ENCODE results near the gene WDR83.
"Not testable (repeated sequence)": the region's sequence is repeated elsewhere in the genome, so short reads cannot be mapped to it uniquely, and the experiment has no call there.

WDR83 gene, protein sequence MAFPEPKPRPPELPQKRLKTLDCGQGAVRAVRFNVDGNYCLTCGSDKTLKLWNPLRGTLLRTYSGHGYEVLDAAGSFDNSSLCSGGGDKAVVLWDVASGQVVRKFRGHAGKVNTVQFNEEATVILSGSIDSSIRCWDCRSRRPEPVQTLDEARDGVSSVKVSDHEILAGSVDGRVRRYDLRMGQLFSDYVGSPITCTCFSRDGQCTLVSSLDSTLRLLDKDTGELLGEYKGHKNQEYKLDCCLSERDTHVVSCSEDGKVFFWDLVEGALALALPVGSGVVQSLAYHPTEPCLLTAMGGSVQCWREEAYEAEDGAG

GRCh38 chr19:12666265-12667048 lies at the start of gene WDR83, which contains the start of gene MAN2B1:
TSS of gene WDR83 (plus strand) at chr19:12666807. CDS start at chr19:12669791, 2,984 bp downstream.
TSS of gene MAN2B1 (minus strand) at chr19:12666742. CDS start at chr19:12666701, 41 bp downstream.
- H3K9me3 Mint-ChIP-seq = no peaks in the 10 kb centered on the region
- TF ChIP-seq CTCF (IDR thresholded peaks at IDR 0.05; ENCODE audit: unreplicated experiment in 3 of 3) = no peak
- H3K4me1 Mint-ChIP-seq = peaks cover 30% of the 10 kb centered on the region
- no peaks in the 10 kb centered on the region for H3K27me3 Mint-ChIP-seq (ENCODE audit: low read depth)
- H3K4me3 Mint-ChIP-seq = peak within 1 kb of the TSS; percentile 97 to 99 (median 98)
- H3K27ac Mint-ChIP-seq = peak within 1 kb of the TSS; percentile 44 to 88 (median 78)
- peaks cover 9% of the 10 kb centered on the region for H3K36me3 Mint-ChIP-seq (ENCODE audit: low read depth)

DNA sequence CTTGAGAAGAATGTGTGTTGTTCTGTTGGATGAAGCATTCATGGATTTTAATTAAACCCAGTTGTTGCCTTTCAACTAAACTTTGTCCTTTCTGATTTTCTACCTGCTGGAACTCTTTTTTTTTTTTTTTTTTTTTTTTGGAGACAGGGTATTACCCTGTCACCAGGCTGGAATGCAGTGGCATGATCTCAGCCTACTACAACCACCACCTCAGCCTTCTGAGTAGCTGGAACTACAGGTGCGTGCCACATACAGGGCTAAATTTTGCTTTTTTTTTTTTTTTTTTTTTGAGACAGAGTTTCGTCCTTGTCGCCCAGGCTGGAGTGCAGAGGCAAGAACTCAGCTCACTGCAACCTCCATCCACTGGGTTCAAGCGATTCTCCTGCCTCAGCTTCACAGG lies 49.0 kb upstream of the WDR83 start:
- Mint-ChIP-seq H3K27ac (no peak overlapping the region), H3K36me3 (ENCODE audit: low read depth) (peaks cover 81% of the 10 kb centered on the region), H3K9me3 (peaks cover 27% of the 10 kb centered on the region), H3K4me1 (no peaks in the 10 kb centered on the region), H3K27me3 (ENCODE audit: low read depth) (no peaks in the 10 kb centered on the region), H3K4me3 (no peak overlapping the region)
- no peak for TF ChIP-seq CTCF (IDR thresholded peaks at IDR 0.05; ENCODE audit: unreplicated experiment in 3 of 3)

GRCh38 chr19:12621253-12622024 lies 45.2 kb upstream of the WDR83 start:
- Mint-ChIP-seq H3K9me3 (peaks cover 35% of the 10 kb centered on the region), H3K36me3 (ENCODE audit: low read depth) (peaks cover 88% of the 10 kb centered on the region)
- H3K4me3 Mint-ChIP-seq; H3K27ac Mint-ChIP-seq; H3K27me3 Mint-ChIP-seq (ENCODE audit: low read depth); H3K4me1 Mint-ChIP-seq: not testable (repeated sequence)

DNA sequence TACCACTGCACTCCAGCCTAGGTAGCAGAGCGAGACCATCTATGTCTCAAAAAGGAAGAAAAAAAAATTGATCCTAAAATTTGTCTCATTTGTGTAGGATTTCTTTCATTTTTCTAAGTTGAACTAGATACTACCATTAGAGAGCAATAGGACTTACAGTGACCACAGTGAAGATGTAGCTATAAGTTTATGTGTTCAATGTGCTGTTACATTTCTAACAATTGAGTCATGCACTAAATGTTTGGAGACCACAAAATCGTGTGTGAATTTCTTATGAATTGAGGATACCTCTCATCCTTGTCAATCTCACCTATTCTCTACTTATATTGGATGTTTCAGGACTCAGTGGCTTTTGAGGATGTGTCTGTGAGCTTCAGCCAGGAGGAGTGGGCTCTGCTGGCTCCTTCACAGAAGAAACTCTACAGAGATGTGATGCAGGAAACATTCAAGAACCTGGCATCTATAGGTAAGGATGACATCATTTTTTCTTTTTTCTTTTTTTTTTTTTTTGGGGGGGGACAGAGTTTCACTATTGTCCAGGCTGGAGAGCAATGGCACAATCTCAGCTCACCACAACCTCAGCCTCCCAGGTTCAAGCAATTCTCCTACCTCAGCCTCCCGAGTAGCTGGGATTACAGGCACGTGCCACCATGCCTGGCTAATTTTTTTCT lies 43.1 kb upstream of the WDR83 start:
- no peak overlapping the region for H3K27ac Mint-ChIP-seq
- H3K4me1 Mint-ChIP-seq = no peaks in the 10 kb centered on the region
- no peaks in the 10 kb centered on the region for H3K27me3 Mint-ChIP-seq (ENCODE audit: low read depth)
- no peak for TF ChIP-seq CTCF (IDR thresholded peaks at IDR 0.05; ENCODE audit: unreplicated experiment in 3 of 3)
- H3K36me3 Mint-ChIP-seq (ENCODE audit: low read depth) = peaks cover 91% of the 10 kb centered on the region
- H3K9me3 Mint-ChIP-seq = peaks cover 49% of the 10 kb centered on the region
- no peak overlapping the region for H3K4me3 Mint-ChIP-seq

GRCh38 chr19:12626958-12627357 lies 39.6 kb upstream of the WDR83 start:
- no peak overlapping the region for H3K4me3 Mint-ChIP-seq
- peaks cover 48% of the 10 kb centered on the region for H3K9me3 Mint-ChIP-seq
- no peak for TF ChIP-seq CTCF (IDR thresholded peaks at IDR 0.05; ENCODE audit: unreplicated experiment in 3 of 3)
- no peak overlapping the region for H3K27ac Mint-ChIP-seq
- peaks cover 98% of the 10 kb centered on the region for H3K36me3 Mint-ChIP-seq (ENCODE audit: low read depth)
- no peaks in the 10 kb centered on the region for H3K4me1 Mint-ChIP-seq
- H3K27me3 Mint-ChIP-seq (ENCODE audit: low read depth) = no peaks in the 10 kb centered on the region
